Endometrial microvascular endothelial cells (primary cell): ENCODE data around the gene MEGF10. TPM values are rescaled to one million over a fixed set of nuclear protein-coding genes. Genes with fewer than 3 reads are reported as not detected.
"Not testable (repeated sequence)": the region's sequence is repeated elsewhere in the genome, so short reads cannot be mapped to it uniquely, and the experiment has no call there.

Source experiments
- in situ Hi-C: cut with HindIII; loops from 2 replicates; pipeline ENCODE4 v1.10.0; 2017; ENCODE audit warnings: low sequenced_read_pairs, low pct_unique_long_range_greater_than_20kb; ENCODE audit errors: inconsistent ontology term
- total RNA-seq: library from RNA; depleted of rRNA; stranded (reverse); fragments of >200 nt; gene quantifications from one replicate; pipeline ENCODE4 v1.2.3, GENCODE V29; 2015; ENCODE audit errors: inconsistent ontology term

MEGF10 gene
- total RNA-seq, 1 donor from 2014 or later = not detected

DNA sequence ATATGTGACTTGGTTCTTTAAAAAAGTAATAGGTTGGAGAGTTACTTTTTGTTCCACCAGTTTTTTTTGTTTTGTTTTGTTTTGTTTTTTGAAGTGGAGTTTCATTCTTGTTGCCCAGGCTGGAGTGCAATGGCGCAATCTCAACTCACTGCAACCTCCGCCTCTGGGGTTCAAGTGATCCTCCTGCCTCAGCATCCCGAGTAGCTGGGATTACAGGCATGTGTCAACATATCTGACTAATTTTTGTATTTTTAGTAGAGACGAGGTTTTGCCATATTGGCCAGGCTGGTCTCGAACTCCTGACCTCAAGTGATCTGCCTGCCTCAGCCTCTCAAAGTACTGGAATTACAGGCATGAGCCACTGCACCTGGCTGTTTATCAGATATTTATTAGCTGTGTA lies 6.3 kb downstream of the MEGF10 start:
- in situ Hi-C loops = not testable (repeated sequence)

GRCh38 chr5:127297348-127298035 lies 6.9 kb downstream of the MEGF10 start:
- in situ Hi-C loops = no loop called here

DNA sequence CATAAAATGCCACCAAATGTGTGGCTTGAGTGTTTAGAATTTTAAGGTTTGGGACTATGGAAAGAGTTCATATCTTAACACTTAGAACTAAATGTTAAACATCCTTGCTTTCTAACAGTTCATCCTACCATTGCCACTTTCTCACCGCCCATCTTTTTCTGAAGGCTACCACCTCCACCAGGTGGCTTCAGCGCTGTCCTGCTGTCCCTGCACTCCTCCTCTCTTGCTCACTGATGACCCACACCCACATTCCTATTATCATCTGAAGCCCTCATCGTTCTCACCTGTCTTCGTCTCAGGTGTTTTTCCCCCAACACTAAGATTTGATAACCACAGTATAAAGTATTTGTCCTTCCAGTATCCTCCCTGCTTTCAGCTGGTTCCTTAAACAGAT lies 7.4 kb downstream of the MEGF10 start:
- in situ Hi-C loops = no loop called here

DNA sequence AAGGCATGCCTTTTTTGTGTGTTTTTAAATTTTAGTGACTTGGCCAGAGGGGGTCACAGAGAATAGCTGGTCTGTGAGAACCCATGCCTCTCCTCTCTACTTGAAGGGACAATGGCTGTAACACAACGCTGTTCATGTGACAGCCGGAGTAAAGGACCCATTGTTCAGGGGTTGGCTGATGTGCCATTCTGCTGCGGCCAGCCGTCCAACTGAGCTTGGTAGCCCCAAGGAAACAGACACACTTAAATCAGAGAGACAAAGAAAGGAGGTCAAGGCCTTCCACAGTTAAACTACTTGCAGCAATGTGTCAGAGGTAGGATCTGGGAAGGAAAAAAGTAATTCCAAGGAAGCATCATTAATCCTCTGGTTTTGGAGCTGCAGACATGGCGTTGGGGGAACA lies 8.1 kb downstream of the MEGF10 start:
- in situ Hi-C loops = no loop called here

GRCh38 chr5:127299678-127300077 lies 9.1 kb downstream of the MEGF10 start:
- in situ Hi-C loops = loop anchor here (25.0 kb wide), 1 partner anchor 462 kb away; no protein-coding TSS in a partner anchor

GRCh38 chr5:127302509-127302908 lies 11.9 kb downstream of the MEGF10 start:
- in situ Hi-C loops = loop anchor here (25.0 kb wide), 1 partner anchor 465 kb away; no protein-coding TSS in a partner anchor

DNA sequence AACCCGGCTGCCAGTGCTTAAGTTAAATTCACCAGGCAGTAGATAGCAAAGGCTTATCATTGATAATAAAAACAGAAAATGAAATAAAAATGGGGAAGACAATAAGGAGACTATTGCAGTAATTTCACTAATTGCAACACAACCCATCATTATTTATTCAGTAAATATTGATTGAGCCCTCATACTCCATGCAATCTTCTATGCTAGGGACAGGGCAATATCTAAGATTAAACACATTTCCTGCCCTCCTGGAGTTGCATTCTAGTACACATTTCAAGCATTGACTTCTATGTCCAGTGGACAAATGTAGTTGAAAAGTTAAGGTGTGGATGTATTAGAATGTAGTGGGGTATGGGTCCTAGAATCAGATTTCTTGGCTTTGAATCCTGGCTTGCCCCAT lies 12.8 kb downstream of the MEGF10 start:
- in situ Hi-C loops = loop anchor here (25.0 kb wide), 1 partner anchor 466 kb away; no protein-coding TSS in a partner anchor

DNA sequence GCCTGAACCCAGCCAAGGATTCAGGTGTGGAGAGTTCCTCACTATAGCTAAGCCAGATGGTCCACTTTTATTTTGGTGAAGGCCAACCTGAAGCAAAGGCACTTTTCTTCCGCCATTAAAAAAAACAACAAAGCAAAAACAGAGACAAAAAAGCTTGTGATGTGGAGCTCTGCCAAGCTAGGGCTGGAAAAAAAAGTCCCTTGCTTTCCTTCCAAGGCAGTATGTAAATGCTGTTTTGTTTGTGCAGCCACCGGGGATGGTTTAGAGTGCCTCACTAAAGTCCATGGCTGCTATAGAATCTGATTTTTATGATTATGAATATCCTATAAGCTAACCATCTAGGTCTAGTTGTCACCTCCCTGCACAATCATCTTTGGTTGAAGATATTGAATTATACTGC lies 14.9 kb downstream of the MEGF10 start:
- in situ Hi-C loops = loop anchor here (25.0 kb wide), 1 partner anchor 468 kb away; no protein-coding TSS in a partner anchor

DNA sequence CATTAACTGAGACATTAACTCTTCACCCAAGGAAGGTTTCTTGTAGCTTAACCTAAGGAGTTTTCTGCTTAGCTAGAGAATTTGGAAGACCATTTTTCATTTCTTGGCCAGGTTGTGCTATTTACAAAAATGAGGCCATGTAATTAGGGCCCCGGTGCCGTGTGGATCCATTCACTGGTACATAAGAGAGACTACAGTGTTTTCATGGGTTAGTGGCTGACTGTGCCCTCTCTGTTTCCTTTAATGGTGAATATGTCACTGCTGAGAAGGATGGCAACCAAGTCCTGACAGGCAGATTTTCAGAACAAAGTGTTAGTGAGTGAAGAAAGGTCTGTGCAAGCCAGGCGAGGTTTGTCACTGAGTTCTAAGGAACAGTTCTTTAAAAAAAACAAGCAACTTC lies 15.4 kb downstream of the MEGF10 start:
- in situ Hi-C loops = loop anchor here (25.0 kb wide), 1 partner anchor 469 kb away; no protein-coding TSS in a partner anchor

GRCh38 chr5:127306647-127307046 lies 16.1 kb downstream of the MEGF10 start:
- in situ Hi-C loops = loop anchor here (25.0 kb wide), 1 partner anchor 469 kb away; no protein-coding TSS in a partner anchor

- in situ Hi-C loops = loop anchor here (25.0 kb wide), 1 partner anchor 471 kb away; no protein-coding TSS in a partner anchor
These were observed 17.3 kb downstream of the MEGF10 start for GRCh38 chr5:127307868-127308267.

GRCh38 chr5:127308325-127308724 lies 17.7 kb downstream of the MEGF10 start:
- in situ Hi-C loops = loop anchor here (25.0 kb wide), 1 partner anchor 471 kb away; no protein-coding TSS in a partner anchor

DNA sequence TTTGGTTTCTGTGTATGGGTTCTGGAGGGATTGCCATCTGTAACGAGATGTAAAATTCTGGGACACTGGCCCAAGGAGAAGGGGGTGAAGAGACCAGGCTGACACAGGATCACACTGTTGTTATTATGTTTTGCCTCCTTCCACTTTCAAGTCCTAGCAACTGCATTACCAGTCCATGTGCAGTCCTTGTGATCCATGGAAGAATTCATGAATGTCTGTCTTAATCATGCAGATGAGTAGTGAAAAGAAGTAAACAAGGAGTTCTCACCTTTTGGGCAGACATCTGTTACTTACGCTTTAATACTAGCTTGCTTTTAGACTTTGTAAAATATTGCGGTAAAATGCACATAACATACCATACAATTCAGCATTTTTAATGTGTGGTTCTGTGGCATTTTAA lies 18.3 kb downstream of the MEGF10 start:
- in situ Hi-C loops = loop anchor here (25.0 kb wide), 1 partner anchor 472 kb away; no protein-coding TSS in a partner anchor

GRCh38 chr5:127311349-127311748 lies 20.8 kb downstream of the MEGF10 start:
- in situ Hi-C loops = loop anchor here (25.0 kb wide), 1 partner anchor 474 kb away; no protein-coding TSS in a partner anchor

GRCh38 chr5:127311781-127312525 lies 21.4 kb downstream of the MEGF10 start:
- in situ Hi-C loops = loop anchor here (25.0 kb wide), 1 partner anchor 475 kb away; no protein-coding TSS in a partner anchor

GRCh38 chr5:127313379-127313778 lies 22.8 kb downstream of the MEGF10 start:
- in situ Hi-C loops = loop anchor here (25.0 kb wide), 1 partner anchor 476 kb away; no protein-coding TSS in a partner anchor

DNA sequence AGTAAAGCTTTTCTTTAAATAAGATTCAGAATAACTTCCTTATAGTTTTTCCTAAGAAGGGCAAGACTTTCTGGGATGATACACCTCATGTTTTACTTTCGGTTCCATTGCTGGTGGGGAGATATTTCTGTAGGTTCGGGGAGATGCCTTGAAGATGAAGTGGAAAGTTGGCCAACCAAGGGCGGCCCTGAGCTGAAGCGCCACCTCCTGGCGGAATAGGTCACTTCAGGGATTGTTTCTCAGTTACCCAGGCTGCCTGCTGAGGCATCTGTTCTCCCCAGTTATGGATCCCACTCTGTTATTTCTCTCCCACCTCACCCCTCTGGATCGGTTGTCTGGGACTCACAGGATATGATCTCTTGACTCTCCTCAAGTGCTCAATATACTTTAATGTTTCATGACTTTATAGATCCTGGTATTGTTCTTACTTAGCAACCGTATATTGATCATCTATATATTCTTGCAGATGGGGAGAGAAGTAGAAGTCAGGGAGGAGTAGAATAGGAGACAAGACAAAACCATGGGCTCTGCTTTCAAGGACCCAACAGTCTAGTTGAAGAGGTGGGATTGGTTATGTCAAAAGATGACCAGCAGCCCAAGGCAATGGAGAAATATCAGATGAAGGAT lies 23.4 kb downstream of the MEGF10 start:
- in situ Hi-C loops = loop anchor here (25.0 kb wide), 1 partner anchor 477 kb away; no protein-coding TSS in a partner anchor

DNA sequence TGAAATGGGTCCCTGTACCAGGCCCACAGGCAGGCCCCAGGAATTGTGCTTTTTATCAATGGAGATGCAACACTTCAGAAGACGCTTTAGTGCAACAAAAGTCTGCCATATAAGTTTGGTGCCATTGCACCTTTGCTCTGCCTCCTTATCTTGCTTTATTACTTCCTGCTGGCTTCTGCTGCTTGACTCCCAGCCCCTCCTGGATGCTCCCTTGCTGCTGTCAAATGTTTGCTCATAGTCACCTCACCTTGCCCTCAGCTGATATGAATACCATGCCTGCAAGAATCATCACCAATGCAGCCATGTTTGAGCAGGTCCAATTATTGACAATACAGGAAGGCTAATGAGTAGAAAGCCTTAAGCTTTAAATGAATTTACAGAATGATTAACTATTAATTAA lies 25.4 kb downstream of the MEGF10 start:
- in situ Hi-C loops = loop anchor here (25.0 kb wide), 1 partner anchor 479 kb away; no protein-coding TSS in a partner anchor

- in situ Hi-C loops = loop anchor here (25.0 kb wide), 1 partner anchor 480 kb away; no protein-coding TSS in a partner anchor
These were observed 26.8 kb downstream of the MEGF10 start for GRCh38 chr5:127317385-127317784.
